Keratinocyte (primary cell): ENCODE data around the gene DOP1B. TPM values are rescaled to one million over a fixed set of nuclear protein-coding genes. Genes with fewer than 3 reads are reported as not detected.

Experiments
- DNase-seq: peaks from one replicate; pipeline ENCODE4 v3.0.0-alpha.2; 2011; ENCODE audit warnings: low read depth, missing footprints, low spot score
- FAIRE-seq: peaks from 2 replicates; lab custom pipeline; 2011; peaks lifted over from hg19 to GRCh38; lab: Jason Lieb, UNC
- H2AFZ ChIP-seq: 2 replicates; pipeline ENCODE4 v1.6.0; 2012; ENCODE audit warnings: low read length, control low read depth, inconsistent platforms; ENCODE audit not compliant: control insufficient read depth
- H3K27ac ChIP-seq: 2 replicates; pipeline ENCODE4 v1.5.1; 2011; ENCODE audit warnings: low read length; ENCODE audit not compliant: control insufficient read depth, insufficient read depth
- H3K27me3 ChIP-seq: 3 replicates; pipeline ENCODE4 v1.6.0; 2011; ENCODE audit warnings: low read length; ENCODE audit not compliant: control insufficient read depth, insufficient read depth; ENCODE audit errors: extremely low read depth
- H3K36me3 ChIP-seq, 2 experiments: 2 replicates in 1 of 2; 3 replicates in 1 of 2; pipeline ENCODE4 v1.5.1; 2011; ENCODE audit warnings: low read length in 2 of 2, mild to moderate bottlenecking in 1 of 2; ENCODE audit not compliant: control insufficient read depth in 2 of 2, insufficient read depth in 2 of 2; ENCODE audit errors: extremely low read depth in 1 of 2
- H3K4me1 ChIP-seq: 3 replicates; pipeline ENCODE4 v1.5.1; 2011; ENCODE audit warnings: low read length; ENCODE audit not compliant: control insufficient read depth, insufficient read depth; ENCODE audit errors: extremely low read depth
- H3K4me2 ChIP-seq: 3 replicates; pipeline ENCODE4 v1.6.0; 2011; ENCODE audit warnings: low read depth, low read length; ENCODE audit not compliant: control insufficient read depth, insufficient read depth; ENCODE audit errors: extremely low read depth
- H3K4me3 ChIP-seq, 3 experiments: fragments of 200-600 bp in 1 of 3; sonication (generic) in 1 of 3; 2 replicates in 2 of 3; 3 replicates in 1 of 3; pipeline ENCODE4 v1.5.1; 2011 to 2016; ENCODE audit warnings: low read length in 3 of 3, mild to moderate bottlenecking in 3 of 3, control low read depth in 2 of 3, inconsistent platforms in 1 of 3, low read depth in 1 of 3, mixed read lengths in 1 of 3, mixed run types in 1 of 3, moderate library complexity in 1 of 3; ENCODE audit not compliant: control insufficient read depth in 2 of 3, insufficient read depth in 2 of 3; ENCODE audit errors: extremely low read depth in 1 of 3
- H3K79me2 ChIP-seq: 2 replicates; pipeline ENCODE4 v1.6.0; 2012; ENCODE audit warnings: low read length; ENCODE audit not compliant: control insufficient read depth, insufficient read depth
- H3K9ac ChIP-seq: 3 replicates; pipeline ENCODE4 v1.6.0; 2011; ENCODE audit warnings: low read length; ENCODE audit not compliant: control insufficient read depth, insufficient read depth; ENCODE audit errors: extremely low read depth
- H3K9me1 ChIP-seq: 3 replicates; pipeline ENCODE4 v1.6.0; 2011; ENCODE audit warnings: low read length; ENCODE audit not compliant: control insufficient read depth, insufficient read depth; ENCODE audit errors: extremely low read depth
- H3K9me3 ChIP-seq: 2 replicates; pipeline ENCODE4 v1.5.1; 2012; ENCODE audit warnings: low read depth, low read length; ENCODE audit not compliant: control insufficient read depth
- H4K20me1 ChIP-seq: 3 replicates; pipeline ENCODE4 v1.6.0; 2011; ENCODE audit warnings: low read length; ENCODE audit not compliant: control insufficient read depth, insufficient read depth; ENCODE audit errors: extremely low read depth
- EZH2 ChIP-seq: IDR thresholded peaks from one replicate; pipeline ENCODE4 v1.6.1; 2012; ENCODE audit warnings: inconsistent platforms, mild to moderate bottlenecking, low read length, moderate library complexity
- dilution Hi-C: fragments of 300-500 bp; cut with MboI; formaldehyde crosslinking; loops from one replicate; pipeline ENCODE4 v1.7.0; 2020; ENCODE audit warnings: low sequenced_read_pairs; ENCODE audit not compliant: extremely low pct_ligation_motif_present
- polyA plus RNA-seq, 5 experiments: library from polyadenylated mRNA; depleted of rRNA in 3 of 5; stranded (reverse) in 3 of 5; stranded (forward) in 1 of 5; unstranded in 1 of 5; fragments of >200 nt; gene quantifications; 1 replicate in 1 of 5; 2 replicates in 3 of 5; 3 replicates in 1 of 5; pipeline versions ENCODE4 v1.2.1 to v1.2.3, GENCODE V29; 2011 to 2012; ENCODE audit warnings: missing spikeins in 2 of 5, low read depth in 1 of 5, low replicate concordance in 1 of 5
- TF ChIP-seq, protein P1 (sequence below), 3 experiments: IDR thresholded peaks in 1 of 3; conservative IDR thresholded peaks in 1 of 3; optimal IDR thresholded peaks in 1 of 3; 2 replicates in 2 of 3; 3 replicates in 1 of 3; pipeline versions ENCODE3 to v1.5.1; 2011; ENCODE audit warnings: low read length in 3 of 3, mild to moderate bottlenecking in 3 of 3, moderate library complexity in 2 of 3, control low read depth in 1 of 3, inconsistent platforms in 1 of 3; ENCODE audit not compliant: insufficient read depth in 2 of 3; ENCODE audit errors: extremely low read depth in 1 of 3

The DOP1B gene
- polyA plus RNA-seq, 1 donor (not counting 4 experiments of a cell fraction or from before 2014, with no cell fraction given) = 2.9 TPM

DNA sequence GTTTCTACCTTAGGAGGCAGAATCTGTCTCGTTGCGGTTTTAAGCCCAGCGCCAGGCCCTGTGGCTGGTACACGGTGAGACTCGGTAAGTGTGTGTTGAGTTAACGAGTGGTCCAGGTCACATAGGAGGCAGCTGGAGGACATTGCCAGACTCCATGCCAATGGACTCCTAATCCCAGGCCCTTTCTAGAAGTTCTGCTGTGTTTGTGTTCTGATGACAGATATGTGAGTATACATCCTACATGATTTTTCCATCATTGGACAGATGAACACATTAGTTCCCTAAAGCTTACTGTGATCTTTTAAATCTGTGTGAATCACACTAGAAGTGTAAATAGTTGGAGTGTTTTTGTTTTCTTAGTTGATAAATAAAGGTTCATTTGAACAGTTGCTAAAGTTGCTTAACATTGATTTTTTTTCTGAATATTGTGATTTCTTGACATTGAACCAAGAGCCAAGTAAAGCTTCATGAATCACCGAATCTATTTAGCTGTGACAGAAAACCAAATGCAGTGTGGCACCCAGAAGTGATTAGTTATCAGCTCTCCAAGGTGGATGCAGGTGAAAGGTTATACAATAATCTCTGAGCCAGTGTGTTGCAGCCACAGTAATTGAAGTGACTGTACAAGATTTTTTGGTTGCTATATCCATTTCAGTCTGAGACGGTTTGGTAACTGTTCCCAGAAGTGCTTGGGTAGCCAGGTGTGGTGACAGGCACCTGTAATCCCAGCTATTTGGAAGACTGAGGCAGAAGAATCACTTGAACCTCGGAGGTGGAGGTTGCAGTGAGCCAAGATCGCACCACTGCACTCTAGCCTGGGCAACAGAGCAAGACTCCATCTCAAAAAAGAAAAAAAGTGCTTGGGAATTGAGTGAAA, 46.3 kb downstream of the DOP1B start:
- Histone ChIP-seq H3K27ac (peak overlapping the region; percentile 55), H4K20me1 (no peaks in the 10 kb centered on the region), H3K9me3 (no peaks in the 10 kb centered on the region), H3K4me1 (peaks cover 36% of the 10 kb centered on the region), H3K36me3 (no peaks in the 10 kb centered on the region), H3K4me3 (no peak overlapping the region), H3K27me3 (no peaks in the 10 kb centered on the region), H3K79me2 (no peaks in the 10 kb centered on the region), H3K9ac (no peak overlapping the region), H2AFZ (no peak overlapping the region), H3K4me2 (peak overlapping the region; percentile 74), H3K9me1 (no peaks in the 10 kb centered on the region)
- TF ChIP-seq, protein P1, sequence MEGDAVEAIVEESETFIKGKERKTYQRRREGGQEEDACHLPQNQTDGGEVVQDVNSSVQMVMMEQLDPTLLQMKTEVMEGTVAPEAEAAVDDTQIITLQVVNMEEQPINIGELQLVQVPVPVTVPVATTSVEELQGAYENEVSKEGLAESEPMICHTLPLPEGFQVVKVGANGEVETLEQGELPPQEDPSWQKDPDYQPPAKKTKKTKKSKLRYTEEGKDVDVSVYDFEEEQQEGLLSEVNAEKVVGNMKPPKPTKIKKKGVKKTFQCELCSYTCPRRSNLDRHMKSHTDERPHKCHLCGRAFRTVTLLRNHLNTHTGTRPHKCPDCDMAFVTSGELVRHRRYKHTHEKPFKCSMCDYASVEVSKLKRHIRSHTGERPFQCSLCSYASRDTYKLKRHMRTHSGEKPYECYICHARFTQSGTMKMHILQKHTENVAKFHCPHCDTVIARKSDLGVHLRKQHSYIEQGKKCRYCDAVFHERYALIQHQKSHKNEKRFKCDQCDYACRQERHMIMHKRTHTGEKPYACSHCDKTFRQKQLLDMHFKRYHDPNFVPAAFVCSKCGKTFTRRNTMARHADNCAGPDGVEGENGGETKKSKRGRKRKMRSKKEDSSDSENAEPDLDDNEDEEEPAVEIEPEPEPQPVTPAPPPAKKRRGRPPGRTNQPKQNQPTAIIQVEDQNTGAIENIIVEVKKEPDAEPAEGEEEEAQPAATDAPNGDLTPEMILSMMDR (optimal IDR thresholded peaks at IDR 0.05 in 1 of 3, IDR thresholded peaks at IDR 0.05 in 1 of 3, conservative IDR thresholded peaks at IDR 0.05 in 1 of 3; ENCODE audit: extremely low read depth in 1 of 3, insufficient read depth in 2 of 3, low read length in 3 of 3) = no peak
- TF ChIP-seq EZH2 = no peak
- DNase-seq (no peak), FAIRE-seq (peak; percentile 20)
- dilution Hi-C loops = no loop called here

DNA sequence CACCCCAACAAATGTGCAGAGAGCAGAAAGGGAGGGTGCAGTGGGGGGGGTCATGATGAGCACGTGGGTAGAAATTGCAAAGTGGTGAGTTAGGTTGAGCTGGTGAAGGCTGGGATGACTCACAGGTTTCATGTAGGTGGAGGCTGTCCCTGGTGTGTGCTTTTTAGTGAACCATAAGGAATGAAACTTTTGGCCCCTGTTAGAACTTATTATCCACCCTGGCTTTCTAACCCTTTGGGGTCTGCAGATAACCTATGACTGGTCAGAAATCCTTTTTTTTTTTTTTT, 46.9 kb downstream of the DOP1B start:
- Histone ChIP-seq H3K4me2 (peak overlapping the region; percentile 74), H3K4me1 (peaks cover 37% of the 10 kb centered on the region), H3K9ac (peak overlapping the region; percentile 54), H3K79me2 (no peaks in the 10 kb centered on the region), H4K20me1 (no peaks in the 10 kb centered on the region), H3K27ac (peak overlapping the region; percentile 77), H2AFZ (no peak overlapping the region), H3K27me3 (no peaks in the 10 kb centered on the region), H3K4me3 (no peak overlapping the region), H3K9me1 (no peaks in the 10 kb centered on the region), H3K36me3 (no peaks in the 10 kb centered on the region), H3K9me3 (no peaks in the 10 kb centered on the region)
- peak; percentile 91 for FAIRE-seq
- dilution Hi-C loops = no loop called here
- TF ChIP-seq, protein P1 (optimal IDR thresholded peaks at IDR 0.05 in 1 of 3, IDR thresholded peaks at IDR 0.05 in 1 of 3, conservative IDR thresholded peaks at IDR 0.05 in 1 of 3; ENCODE audit: extremely low read depth in 1 of 3, insufficient read depth in 2 of 3, low read length in 3 of 3) = no peak
- TF ChIP-seq EZH2 = no peak
- DNase-seq = no peak
